ENCODE data around the gene SLC25A18.
"Not testable (repeated sequence)": the region's sequence is repeated elsewhere in the genome, so short reads cannot be mapped to it uniquely, and the experiment has no call there.

The SLC25A18 gene

GRCh38 chr22:17562906-17563870, at the start of gene SLC25A18:
SLC25A18 (plus strand) TSS chr22:17563498; CDS start chr22:17579945, 16,447 bp downstream.
- peak; percentile 28 for DNase-seq (ENCODE audit: low spot score)

- no peak for DNase-seq (ENCODE audit: low spot score)
These were observed 49.7 kb upstream of the SLC25A18 start for GRCh38 chr22:17513612-17514011.

- no peak for DNase-seq (ENCODE audit: low spot score)
These were observed 49.2 kb upstream of the SLC25A18 start for GRCh38 chr22:17514084-17514483.

- DNase-seq (ENCODE audit: low spot score): no peak
These were observed 44.9 kb upstream of the SLC25A18 start for GRCh38 chr22:17518406-17518805.

- DNase-seq (ENCODE audit: low spot score): not testable (repeated sequence)
These were observed 41.3 kb upstream of the SLC25A18 start for GRCh38 chr22:17521971-17522370.

GRCh38 chr22:17523925-17524324, 39.4 kb upstream of the SLC25A18 start:
- DNase-seq (ENCODE audit: low spot score): no peak

- no peak for DNase-seq (ENCODE audit: low spot score)
These were observed 27.0 kb upstream of the SLC25A18 start for GRCh38 chr22:17536269-17536668.

- no peak for DNase-seq (ENCODE audit: low spot score)
These were observed 26.1 kb upstream of the SLC25A18 start for GRCh38 chr22:17537155-17537554.

- DNase-seq (ENCODE audit: low spot score): no peak
These were observed 22.8 kb upstream of the SLC25A18 start for GRCh38 chr22:17540481-17540880.

- no peak for DNase-seq (ENCODE audit: low spot score)
These were observed 21.8 kb upstream of the SLC25A18 start for GRCh38 chr22:17541476-17541875.

GRCh38 chr22:17542452-17542851, 20.8 kb upstream of the SLC25A18 start:
- DNase-seq (ENCODE audit: low spot score): no peak

- DNase-seq (ENCODE audit: low spot score): no peak
These were observed 15.1 kb upstream of the SLC25A18 start for GRCh38 chr22:17548010-17548755.

- no peak for DNase-seq (ENCODE audit: low spot score)
These were observed 14.6 kb upstream of the SLC25A18 start for GRCh38 chr22:17548756-17549035.

- DNase-seq (ENCODE audit: low spot score): no peak
These were observed 14.1 kb upstream of the SLC25A18 start for GRCh38 chr22:17549183-17549582.

- DNase-seq (ENCODE audit: low spot score): no peak
These were observed 13.6 kb upstream of the SLC25A18 start for GRCh38 chr22:17549655-17550054.

- DNase-seq (ENCODE audit: low spot score): no peak
These were observed 10.6 kb upstream of the SLC25A18 start for GRCh38 chr22:17552737-17553136.

- no peak for DNase-seq (ENCODE audit: low spot score)
These were observed 8.5 kb upstream of the SLC25A18 start for GRCh38 chr22:17554814-17555213.

- DNase-seq (ENCODE audit: low spot score): no peak
These were observed 4.1 kb upstream of the SLC25A18 start for GRCh38 chr22:17559188-17559587.

GRCh38 chr22:17563936-17564391, 666 bp downstream of the SLC25A18 start:
- peak; percentile 47 for DNase-seq (ENCODE audit: low spot score)

- DNase-seq (ENCODE audit: low spot score): not testable (repeated sequence)
These were observed 2.9 kb downstream of the SLC25A18 start for GRCh38 chr22:17566016-17566687.

GRCh38 chr22:17566776-17567175, 3.5 kb downstream of the SLC25A18 start:
- DNase-seq (ENCODE audit: low spot score): no peak

GRCh38 chr22:17569971-17570511, 6.7 kb downstream of the SLC25A18 start:
- DNase-seq (ENCODE audit: low spot score): peak; percentile 24
